Transverse colon (tissue), 4 donors: ENCODE results near the gene CAPN13. TPM values are rescaled to one million over a fixed set of nuclear protein-coding genes. Genes with fewer than 3 reads are reported as not detected.

ENCODE experiments used
- DNase-seq: peaks from one replicate; pipeline ENCODE4 v3.0.0-alpha.2; 2019
- H3K27ac ChIP-seq, 4 donors: fragments of 200-600 bp; sonication (generic); 2 replicates each; pipeline ENCODE4 v1.5.1; 2016 to 2018; ENCODE audit warnings: inconsistent platforms in 4 of 4
- H3K27me3 ChIP-seq: fragments of 200-600 bp; sonication (generic); 2 replicates; pipeline ENCODE4 v1.5.1; 2017; ENCODE audit warnings: inconsistent platforms
- H3K36me3 ChIP-seq, 4 donors: fragments of 200-600 bp; sonication (generic); 2 replicates each; pipeline ENCODE4 v1.5.1; 2017 to 2019; ENCODE audit warnings: inconsistent platforms in 4 of 4
- H3K4me1 ChIP-seq, 4 donors: fragments of 200-600 bp; sonication (generic); 2 replicates each; pipeline ENCODE4 v1.5.1; 2017 to 2020; ENCODE audit warnings: inconsistent platforms in 4 of 4
- H3K4me3 ChIP-seq, 4 donors: fragments of 200-600 bp; sonication (generic); 1 replicate in 1 of 4; 2 replicates in 3 of 4; pipeline versions ENCODE4 v1.5.1 to v1.6.1; 2017 to 2019; ENCODE audit warnings: inconsistent platforms in 4 of 4
- H3K9me3 ChIP-seq, 2 donors: fragments of 200-600 bp; sonication (generic); 2 replicates each; pipeline ENCODE4 v1.5.1; 2017 to 2019; ENCODE audit warnings: inconsistent platforms in 2 of 2
- EP300 ChIP-seq: sonication (generic); formaldehyde crosslinking; IDR thresholded peaks from one replicate; pipeline ENCODE4 v1.6.1; 2017; ENCODE audit warnings: antibody characterized with exemption, low read depth
- POLR2A ChIP-seq: fragments of 450-650 bp; IDR thresholded peaks from one replicate; pipeline ENCODE4 v1.6.1; 2016; ENCODE audit warnings: antibody characterized with exemption, mild to moderate bottlenecking, moderate library complexity
- POLR2AphosphoS5 ChIP-seq, 3 donors: sonication (generic); formaldehyde crosslinking; IDR thresholded peaks; one replicate each; pipeline ENCODE4 v1.6.1; 2016; ENCODE audit warnings: antibody characterized with exemption in 3 of 3
- WGBS, 2 donors: methylation state at CpG; one replicate each; pipeline ENCODE4 v1.1.5; 2018; ENCODE audit warnings: low coverage in 1 of 2; 5-methylcytosine and 5-hydroxymethylcytosine counted together
- in situ Hi-C, 4 donors: fragments of 200-750 bp; cut with MboI; loops; one replicate each; pipeline versions ENCODE4 v1.15.0 to v1.15.1; 2017; ENCODE audit warnings: low sequenced_read_pairs in 3 of 4, low pct_ligation_motif_present in 1 of 4, low pct_unique_long_range_greater_than_20kb in 1 of 4
- intact Hi-C: fragments of 100-400 bp; cut with DNase I; formaldehyde crosslinking; loops from one replicate; pipeline ENCODE4 v1.15.1; 2023; ENCODE audit warnings: low total_unique reads
- total RNA-seq, 4 donors: library from RNA; depleted of rRNA; stranded (reverse); fragments of >200 nt; gene quantifications; one replicate each; pipeline ENCODE4 v1.1.0, GENCODE V29; 2016
- TF ChIP-seq, protein P1 (sequence below), 5 experiments: fragments of 200-600 bp in 3 of 5; fragments of 450-650 bp in 2 of 5; sonication (generic) in 3 of 5; IDR thresholded peaks; 1 replicate in 2 of 5; 2 replicates in 3 of 5; pipeline ENCODE4 v1.5.1; 2016 to 2017; ENCODE audit warnings: antibody characterized with exemption in 5 of 5, inconsistent platforms in 3 of 5, mild to moderate bottlenecking in 2 of 5, moderate library complexity in 1 of 5

The CAPN13 gene
- total RNA-seq, 4 donors from 2014 or later, result 24.3 to 83.3 (median 52.3) TPM

- in situ Hi-C loops (loop anchor here (5.0 to 25.0 kb wide), 5 partner anchors 500 to 630 kb away; no protein-coding TSS in a partner anchor), intact Hi-C loops (loop anchor here (2.0 to 5.0 kb wide), 2 partner anchors 499 to 1390 kb away; no protein-coding TSS in a partner anchor)
- H3K9me3 ChIP-seq, result peaks cover 4 to 6% of the 10 kb centered on the region in 2 donors
- H3K36me3 ChIP-seq, result no peaks in the 10 kb centered on the region
- no peaks in the 10 kb centered on the region for H3K4me1 ChIP-seq
- DNase-seq, result no peak
- no peak overlapping the region for H3K27ac ChIP-seq
- 36 to 88% methylated on average over 1 to 8 of the region's 8 CpGs for WGBS, 2 donors
- no peaks in the 10 kb centered on the region for H3K27me3 ChIP-seq
- TF ChIP-seq POLR2A, result no peak
- TF ChIP-seq, protein P1, sequence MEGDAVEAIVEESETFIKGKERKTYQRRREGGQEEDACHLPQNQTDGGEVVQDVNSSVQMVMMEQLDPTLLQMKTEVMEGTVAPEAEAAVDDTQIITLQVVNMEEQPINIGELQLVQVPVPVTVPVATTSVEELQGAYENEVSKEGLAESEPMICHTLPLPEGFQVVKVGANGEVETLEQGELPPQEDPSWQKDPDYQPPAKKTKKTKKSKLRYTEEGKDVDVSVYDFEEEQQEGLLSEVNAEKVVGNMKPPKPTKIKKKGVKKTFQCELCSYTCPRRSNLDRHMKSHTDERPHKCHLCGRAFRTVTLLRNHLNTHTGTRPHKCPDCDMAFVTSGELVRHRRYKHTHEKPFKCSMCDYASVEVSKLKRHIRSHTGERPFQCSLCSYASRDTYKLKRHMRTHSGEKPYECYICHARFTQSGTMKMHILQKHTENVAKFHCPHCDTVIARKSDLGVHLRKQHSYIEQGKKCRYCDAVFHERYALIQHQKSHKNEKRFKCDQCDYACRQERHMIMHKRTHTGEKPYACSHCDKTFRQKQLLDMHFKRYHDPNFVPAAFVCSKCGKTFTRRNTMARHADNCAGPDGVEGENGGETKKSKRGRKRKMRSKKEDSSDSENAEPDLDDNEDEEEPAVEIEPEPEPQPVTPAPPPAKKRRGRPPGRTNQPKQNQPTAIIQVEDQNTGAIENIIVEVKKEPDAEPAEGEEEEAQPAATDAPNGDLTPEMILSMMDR (IDR thresholded peaks at IDR 0.05), result no peak
- no peak for TF ChIP-seq EP300
- no peak for TF ChIP-seq POLR2AphosphoS5 (IDR thresholded peaks at IDR 0.05)
- no peak overlapping the region for H3K4me3 ChIP-seq
Observed at GRCh38 chr2:30707304-30707903, 99.8 kb downstream of the CAPN13 start.

DNA sequence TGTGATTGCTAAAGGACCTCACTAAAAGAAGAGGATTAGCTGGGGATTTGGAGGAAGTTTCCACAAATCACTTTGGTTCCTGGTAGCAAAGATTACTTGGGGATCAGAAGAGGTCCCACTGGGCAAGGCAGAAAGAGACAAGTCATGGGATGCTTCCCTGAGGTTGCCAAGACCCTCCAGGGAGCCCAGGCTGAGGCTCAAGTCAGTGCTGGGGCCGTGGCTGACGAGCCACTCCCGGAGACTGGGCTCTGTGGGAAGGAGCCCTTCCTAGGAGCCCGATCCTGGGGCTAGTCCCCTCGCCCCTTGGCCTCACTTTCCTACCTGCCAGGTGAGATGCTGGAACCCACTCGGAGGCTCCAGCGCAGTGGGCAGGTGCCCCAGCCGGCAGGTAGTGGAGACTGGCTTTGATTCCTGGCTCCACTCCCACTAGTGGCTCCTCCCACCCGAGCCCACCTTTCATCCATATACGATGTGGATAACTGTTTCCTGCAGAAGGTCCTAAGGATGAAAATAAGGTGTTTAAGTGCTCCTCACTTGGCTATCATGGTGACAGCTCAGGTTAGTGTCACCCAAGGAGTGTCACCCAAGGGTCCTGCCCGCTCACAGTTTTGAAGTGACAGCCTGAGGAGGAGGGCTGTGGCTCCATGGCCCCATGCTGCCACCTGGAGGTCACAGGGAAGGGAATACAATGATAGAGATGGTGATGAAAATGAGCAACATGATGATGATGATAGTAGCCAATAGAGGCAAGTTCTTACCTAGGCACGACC is 100.5 kb downstream of the CAPN13 start:
- H3K9me3 ChIP-seq, result peaks cover 10 to 13% of the 10 kb centered on the region in 2 donors
- in situ Hi-C loops, result loop anchor here (5.0 to 25.0 kb wide), 5 partner anchors 499 to 631 kb away; no protein-coding TSS in a partner anchor
- H3K36me3 ChIP-seq, result no peaks in the 10 kb centered on the region
- intact Hi-C loops, result loop anchor here (2.0 to 5.0 kb wide), 2 partner anchors 498 to 1389 kb away; no protein-coding TSS in a partner anchor
- no peak for TF ChIP-seq POLR2A
- TF ChIP-seq, protein P1 (IDR thresholded peaks at IDR 0.05), result peak; percentile 67 to 81 (median 76)
- 59% methylated on average over 10 of the region's 12 CpGs; no CpG with 5 or more reads in 1 of the 2 donors for WGBS, 2 donors
- no peaks in the 10 kb centered on the region for H3K27me3 ChIP-seq
- DNase-seq, result peak; percentile 79
- no peak overlapping the region for H3K4me3 ChIP-seq
- H3K27ac ChIP-seq, result no peak overlapping the region
- H3K4me1 ChIP-seq, result no peaks in the 10 kb centered on the region

DNA sequence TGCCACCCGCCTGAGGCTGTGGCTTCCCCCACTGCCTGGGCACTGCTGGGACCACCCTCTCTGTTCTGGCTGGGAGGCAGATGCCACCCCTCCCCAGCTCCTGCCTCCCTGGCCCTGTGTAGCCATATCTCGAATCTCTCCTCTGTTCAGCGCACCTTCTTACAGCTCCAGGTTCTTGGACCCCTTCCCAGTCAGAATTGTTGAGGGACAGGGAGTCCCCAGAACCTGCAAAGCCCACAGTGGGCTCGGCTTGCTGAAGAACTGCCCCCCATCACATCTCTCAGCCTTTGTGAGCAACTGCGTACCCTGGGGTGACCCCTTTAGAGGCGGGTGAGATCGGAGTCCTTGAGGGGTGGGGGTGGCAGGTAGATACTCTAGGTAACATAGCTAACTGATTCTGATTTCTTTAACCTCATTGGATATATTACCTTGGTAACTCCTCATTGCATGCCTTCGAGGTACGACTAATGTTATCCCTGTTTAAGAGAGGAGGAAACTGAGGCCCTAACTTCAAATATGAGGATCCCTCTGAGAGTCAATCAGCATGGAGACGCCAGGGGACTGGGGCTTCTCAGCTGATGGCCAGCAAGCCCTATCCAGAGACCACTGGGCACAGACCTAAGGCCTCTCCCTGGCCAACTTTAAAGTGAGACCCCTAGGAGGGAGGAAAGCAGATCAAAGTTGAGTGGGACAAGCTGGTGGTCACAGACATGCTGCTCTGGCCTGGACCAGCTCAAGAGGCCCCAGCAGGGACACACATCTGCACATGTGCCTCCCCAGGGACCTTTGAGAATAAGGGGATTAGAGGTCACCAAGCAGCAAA is 101.3 kb downstream of the CAPN13 start:
- intact Hi-C loops, result loop anchor here (2.0 to 5.0 kb wide), 2 partner anchors 497 to 1389 kb away; no protein-coding TSS in a partner anchor
- no peaks in the 10 kb centered on the region for H3K4me1 ChIP-seq
- TF ChIP-seq POLR2A, result no peak
- TF ChIP-seq, protein P1 (IDR thresholded peaks at IDR 0.05), result no peak
- no peak for TF ChIP-seq POLR2AphosphoS5 (IDR thresholded peaks at IDR 0.05)
- TF ChIP-seq EP300, result no peak
- in situ Hi-C loops, result loop anchor here (5.0 to 25.0 kb wide), 5 partner anchors 499 to 631 kb away; no protein-coding TSS in a partner anchor
- WGBS, 2 donors, result 94 to 100% methylated on average over 1 to 10 of the region's 10 CpGs
- no peaks in the 10 kb centered on the region for H3K36me3 ChIP-seq
- H3K9me3 ChIP-seq, result peaks cover 14 to 16% of the 10 kb centered on the region in 2 donors
- no peaks in the 10 kb centered on the region for H3K27me3 ChIP-seq
- DNase-seq, result no peak
- H3K27ac ChIP-seq, result no peak overlapping the region
- no peak overlapping the region for H3K4me3 ChIP-seq
